GM12878 (cell line): Measurements from ENCODE around the gene C6orf89. TPM values are rescaled to one million over a fixed set of nuclear protein-coding genes. Genes with fewer than 3 reads are reported as not detected.
A peak's percentile ranks its signal among the peaks of the same experiment; 100 is the strongest.

Source experiments
- ATF2 ChIP-seq: IDR thresholded peaks from 2 replicates; pipeline ENCODE4 v1.6.1; 2012; ENCODE audit warnings: low read length, inconsistent platforms
- ESRRA ChIP-seq: IDR thresholded peaks from 2 replicates; pipeline ENCODE4 v1.6.1; 2012; ENCODE audit warnings: mild to moderate bottlenecking, low read length, improper control_type of control experiment
- JUNB ChIP-seq: IDR thresholded peaks from 2 replicates; pipeline ENCODE4 v1.6.1; 2016; ENCODE audit warnings: antibody characterized with exemption, mild to moderate bottlenecking
- KDM1A ChIP-seq: fragments of 200-600 bp; sonication (generic); IDR thresholded peaks from 2 replicates; pipeline ENCODE4 v1.6.1; 2016; ENCODE audit warnings: borderline replicate concordance
- MTA2 ChIP-seq: fragments of 450-650 bp; IDR thresholded peaks from 2 replicates; pipeline ENCODE4 v1.6.1; 2016; ENCODE audit warnings: low read depth, mild to moderate bottlenecking, moderate library complexity
- MTA3 ChIP-seq: IDR thresholded peaks from 2 replicates; pipeline ENCODE4 v1.6.1; 2012; ENCODE audit warnings: low read length, inconsistent platforms, borderline replicate concordance
- RUNX3 ChIP-seq: IDR thresholded peaks from 2 replicates; pipeline ENCODE4 v1.6.1; 2012; ENCODE audit warnings: low read length, inconsistent platforms
- SRF ChIP-seq, 2 experiments: IDR thresholded peaks; 2 replicates each; pipeline ENCODE4 v1.6.1; 2011; ENCODE audit warnings: low read depth in 2 of 2, low read length in 2 of 2, mild to moderate bottlenecking in 1 of 2, moderate library complexity in 1 of 2
- TBL1XR1 ChIP-seq: IDR thresholded peaks from 2 replicates; pipeline ENCODE4 v1.6.1; 2012; ENCODE audit warnings: low read depth, low read length, improper control_type of control experiment
- YBX1 ChIP-seq: fragments of 450-650 bp; IDR thresholded peaks from 2 replicates; pipeline ENCODE4 v1.6.1; 2016; ENCODE audit warnings: antibody characterized with exemption
- ZBED1 ChIP-seq: IDR thresholded peaks from 2 replicates; pipeline ENCODE4 v1.6.1; 2016; ENCODE audit warnings: borderline replicate concordance
- polyA plus RNA-seq, 11 experiments: library from polyadenylated mRNA; depleted of rRNA in 4 of 11; unstranded in 6 of 11; stranded (reverse) in 5 of 11; fragments of >200 nt; fragmentation: Nextera tagmentation in 4 of 11; fragmentation: Illumina TruSeq in 1 of 11; extraction: Ambion mirVana in 4 of 11; extraction: Trizol in 1 of 11; gene quantifications; 1 replicate in 1 of 11; 2 replicates in 10 of 11; pipeline versions ENCODE4 v1.2.1 to v1.2.3, GENCODE V29; 2011 to 2016; ENCODE audit warnings: inconsistent platforms in 2 of 11, missing spikeins in 2 of 11, low read depth in 1 of 11
- total RNA-seq, 4 experiments: library from RNA; depleted of rRNA in 3 of 4; stranded (reverse); fragments of >200 nt in 3 of 4; fragmentation: Illumina TruSeq in 1 of 4; extraction: Trizol in 1 of 4; gene quantifications; 2 replicates each; pipeline versions ENCODE4 v1.2.1 to v1.2.3, GENCODE V29; 2013 to 2021
- TF ChIP-seq, protein P1 (sequence below): fragments of 450-650 bp; IDR thresholded peaks from 2 replicates; pipeline ENCODE4 v1.6.1; 2016; ENCODE audit warnings: mild to moderate bottlenecking, moderate library complexity, borderline replicate concordance
- TF ChIP-seq, protein P2 (sequence below): IDR thresholded peaks from 2 replicates; pipeline ENCODE4 v1.6.1; 2011; ENCODE audit warnings: borderline replicate concordance, low read depth, mild to moderate bottlenecking, moderate library complexity, mixed read lengths, low read length; ENCODE audit not compliant: insufficient read depth; ENCODE audit errors: extremely low read length
- TF ChIP-seq, protein P3 (sequence below): IDR thresholded peaks from 2 replicates; pipeline ENCODE4 v1.6.1; 2011; ENCODE audit warnings: low read depth, mild to moderate bottlenecking, low read length, moderate library complexity, borderline replicate concordance; ENCODE audit errors: extremely low read depth
- TF ChIP-seq, protein P4 (sequence below): fragments of 450-650 bp; IDR thresholded peaks from 2 replicates; pipeline ENCODE4 v1.6.1; 2016; ENCODE audit warnings: mild to moderate bottlenecking
- TF ChIP-seq, protein P5 (sequence below): fragments of 450-650 bp; IDR thresholded peaks from 2 replicates; pipeline ENCODE4 v1.6.1; 2017; ENCODE audit warnings: mild to moderate bottlenecking, low read depth, inconsistent platforms; ENCODE audit not compliant: poor library complexity, severe bottlenecking
- TF ChIP-seq, protein P6 (sequence below): fragments of 450-650 bp; formaldehyde crosslinking; IDR thresholded peaks from 2 replicates; pipeline ENCODE4 v1.4.0; 2022; ENCODE audit warnings: mild to moderate bottlenecking, moderate library complexity

C6orf89 gene
- total and polyA plus RNA-seq, 10 of the 15 experiments (the other 5 are each of a cell fraction or from before 2014, with no cell fraction given) = 10.8 to 42.7 (median 28.6) TPM

- TF ChIP-seq, protein P1, sequence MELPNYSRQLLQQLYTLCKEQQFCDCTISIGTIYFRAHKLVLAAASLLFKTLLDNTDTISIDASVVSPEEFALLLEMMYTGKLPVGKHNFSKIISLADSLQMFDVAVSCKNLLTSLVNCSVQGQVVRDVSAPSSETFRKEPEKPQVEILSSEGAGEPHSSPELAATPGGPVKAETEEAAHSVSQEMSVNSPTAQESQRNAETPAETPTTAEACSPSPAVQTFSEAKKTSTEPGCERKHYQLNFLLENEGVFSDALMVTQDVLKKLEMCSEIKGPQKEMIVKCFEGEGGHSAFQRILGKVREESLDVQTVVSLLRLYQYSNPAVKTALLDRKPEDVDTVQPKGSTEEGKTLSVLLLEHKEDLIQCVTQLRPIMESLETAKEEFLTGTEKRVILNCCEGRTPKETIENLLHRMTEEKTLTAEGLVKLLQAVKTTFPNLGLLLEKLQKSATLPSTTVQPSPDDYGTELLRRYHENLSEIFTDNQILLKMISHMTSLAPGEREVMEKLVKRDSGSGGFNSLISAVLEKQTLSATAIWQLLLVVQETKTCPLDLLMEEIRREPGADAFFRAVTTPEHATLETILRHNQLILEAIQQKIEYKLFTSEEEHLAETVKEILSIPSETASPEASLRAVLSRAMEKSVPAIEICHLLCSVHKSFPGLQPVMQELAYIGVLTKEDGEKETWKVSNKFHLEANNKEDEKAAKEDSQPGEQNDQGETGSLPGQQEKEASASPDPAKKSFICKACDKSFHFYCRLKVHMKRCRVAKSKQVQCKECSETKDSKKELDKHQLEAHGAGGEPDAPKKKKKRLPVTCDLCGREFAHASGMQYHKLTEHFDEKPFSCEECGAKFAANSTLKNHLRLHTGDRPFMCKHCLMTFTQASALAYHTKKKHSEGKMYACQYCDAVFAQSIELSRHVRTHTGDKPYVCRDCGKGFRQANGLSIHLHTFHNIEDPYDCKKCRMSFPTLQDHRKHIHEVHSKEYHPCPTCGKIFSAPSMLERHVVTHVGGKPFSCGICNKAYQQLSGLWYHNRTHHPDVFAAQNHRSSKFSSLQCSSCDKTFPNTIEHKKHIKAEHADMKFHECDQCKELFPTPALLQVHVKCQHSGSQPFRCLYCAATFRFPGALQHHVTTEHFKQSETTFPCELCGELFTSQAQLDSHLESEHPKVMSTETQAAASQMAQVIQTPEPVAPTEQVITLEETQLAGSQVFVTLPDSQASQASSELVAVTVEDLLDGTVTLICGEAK = no peak
- peak; percentile 51 for TF ChIP-seq ATF2
- TF ChIP-seq, protein P2, sequence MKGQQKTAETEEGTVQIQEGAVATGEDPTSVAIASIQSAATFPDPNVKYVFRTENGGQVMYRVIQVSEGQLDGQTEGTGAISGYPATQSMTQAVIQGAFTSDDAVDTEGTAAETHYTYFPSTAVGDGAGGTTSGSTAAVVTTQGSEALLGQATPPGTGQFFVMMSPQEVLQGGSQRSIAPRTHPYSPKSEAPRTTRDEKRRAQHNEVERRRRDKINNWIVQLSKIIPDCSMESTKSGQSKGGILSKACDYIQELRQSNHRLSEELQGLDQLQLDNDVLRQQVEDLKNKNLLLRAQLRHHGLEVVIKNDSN = no peak
- TF ChIP-seq, protein P3, sequence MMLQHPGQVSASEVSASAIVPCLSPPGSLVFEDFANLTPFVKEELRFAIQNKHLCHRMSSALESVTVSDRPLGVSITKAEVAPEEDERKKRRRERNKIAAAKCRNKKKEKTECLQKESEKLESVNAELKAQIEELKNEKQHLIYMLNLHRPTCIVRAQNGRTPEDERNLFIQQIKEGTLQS = no peak
- peak; percentile 76 for TF ChIP-seq RUNX3
- TF ChIP-seq JUNB = peak; percentile 74
- no peak for TF ChIP-seq MTA2
- TF ChIP-seq SRF (IDR thresholded peaks at IDR 0.05; ENCODE audit: low read depth in 2 of 2, low read length in 2 of 2) = no peak
- TF ChIP-seq YBX1 = no peak
- TF ChIP-seq KDM1A = no peak
- TF ChIP-seq ZBED1 = no peak
- TF ChIP-seq MTA3 = 0 out of 2 replicates have a peak, but pooled peaks have one; percentile 56
- TF ChIP-seq, protein P4, sequence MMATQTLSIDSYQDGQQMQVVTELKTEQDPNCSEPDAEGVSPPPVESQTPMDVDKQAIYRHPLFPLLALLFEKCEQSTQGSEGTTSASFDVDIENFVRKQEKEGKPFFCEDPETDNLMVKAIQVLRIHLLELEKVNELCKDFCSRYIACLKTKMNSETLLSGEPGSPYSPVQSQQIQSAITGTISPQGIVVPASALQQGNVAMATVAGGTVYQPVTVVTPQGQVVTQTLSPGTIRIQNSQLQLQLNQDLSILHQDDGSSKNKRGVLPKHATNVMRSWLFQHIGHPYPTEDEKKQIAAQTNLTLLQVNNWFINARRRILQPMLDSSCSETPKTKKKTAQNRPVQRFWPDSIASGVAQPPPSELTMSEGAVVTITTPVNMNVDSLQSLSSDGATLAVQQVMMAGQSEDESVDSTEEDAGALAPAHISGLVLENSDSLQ = no peak
- TF ChIP-seq, protein P5, sequence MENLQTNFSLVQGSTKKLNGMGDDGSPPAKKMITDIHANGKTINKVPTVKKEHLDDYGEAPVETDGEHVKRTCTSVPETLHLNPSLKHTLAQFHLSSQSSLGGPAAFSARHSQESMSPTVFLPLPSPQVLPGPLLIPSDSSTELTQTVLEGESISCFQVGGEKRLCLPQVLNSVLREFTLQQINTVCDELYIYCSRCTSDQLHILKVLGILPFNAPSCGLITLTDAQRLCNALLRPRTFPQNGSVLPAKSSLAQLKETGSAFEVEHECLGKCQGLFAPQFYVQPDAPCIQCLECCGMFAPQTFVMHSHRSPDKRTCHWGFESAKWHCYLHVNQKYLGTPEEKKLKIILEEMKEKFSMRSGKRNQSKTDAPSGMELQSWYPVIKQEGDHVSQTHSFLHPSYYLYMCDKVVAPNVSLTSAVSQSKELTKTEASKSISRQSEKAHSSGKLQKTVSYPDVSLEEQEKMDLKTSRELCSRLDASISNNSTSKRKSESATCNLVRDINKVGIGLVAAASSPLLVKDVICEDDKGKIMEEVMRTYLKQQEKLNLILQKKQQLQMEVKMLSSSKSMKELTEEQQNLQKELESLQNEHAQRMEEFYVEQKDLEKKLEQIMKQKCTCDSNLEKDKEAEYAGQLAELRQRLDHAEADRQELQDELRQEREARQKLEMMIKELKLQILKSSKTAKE = no peak
- no peak for TF ChIP-seq TBL1XR1
- no peak for TF ChIP-seq ESRRA
- TF ChIP-seq, protein P6, sequence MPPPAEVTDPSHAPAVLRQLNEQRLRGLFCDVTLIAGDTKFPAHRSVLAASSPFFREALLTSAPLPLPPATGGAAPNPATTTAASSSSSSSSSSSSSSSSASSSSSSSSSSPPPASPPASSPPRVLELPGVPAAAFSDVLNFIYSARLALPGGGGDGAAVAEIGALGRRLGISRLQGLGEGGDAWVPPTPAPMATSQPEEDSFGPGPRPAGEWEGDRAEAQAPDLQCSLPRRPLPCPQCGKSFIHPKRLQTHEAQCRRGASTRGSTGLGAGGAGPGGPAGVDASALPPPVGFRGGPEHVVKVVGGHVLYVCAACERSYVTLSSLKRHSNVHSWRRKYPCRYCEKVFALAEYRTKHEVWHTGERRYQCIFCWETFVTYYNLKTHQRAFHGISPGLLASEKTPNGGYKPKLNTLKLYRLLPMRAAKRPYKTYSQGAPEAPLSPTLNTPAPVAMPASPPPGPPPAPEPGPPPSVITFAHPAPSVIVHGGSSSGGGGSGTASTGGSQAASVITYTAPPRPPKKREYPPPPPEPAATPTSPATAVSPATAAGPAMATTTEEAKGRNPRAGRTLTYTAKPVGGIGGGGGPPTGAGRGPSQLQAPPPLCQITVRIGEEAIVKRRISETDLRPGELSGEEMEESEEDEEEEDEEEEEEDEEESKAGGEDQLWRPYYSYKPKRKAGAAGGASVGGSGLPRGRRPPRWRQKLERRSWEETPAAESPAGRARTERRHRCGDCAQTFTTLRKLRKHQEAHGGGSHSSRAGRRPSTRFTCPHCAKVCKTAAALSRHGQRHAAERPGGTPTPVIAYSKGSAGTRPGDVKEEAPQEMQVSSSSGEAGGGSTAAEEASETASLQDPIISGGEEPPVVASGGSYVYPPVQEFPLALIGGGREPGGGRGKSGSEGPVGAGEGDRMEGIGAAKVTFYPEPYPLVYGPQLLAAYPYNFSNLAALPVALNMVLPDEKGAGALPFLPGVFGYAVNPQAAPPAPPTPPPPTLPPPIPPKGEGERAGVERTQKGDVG = no peak
Measured at GRCh38 chr6:36925809-36926208, 40.1 kb downstream of the C6orf89 start (continued).
